Measurements from ENCODE around the gene EXOC3L4.

GRCh38 chr14:103136388-103137271 is 42.1 kb downstream of the EXOC3L4 start:
- TF ChIP-seq CTCF (conservative IDR thresholded peaks at IDR 0.05; ENCODE audit: low read depth, low read length) (no peak), EZH2 (IDR thresholded peaks at IDR 0.05; ENCODE audit: low read length, unreplicated experiment) (no peak)
